ENCODE results near the gene DROSHA. TPM values are rescaled to one million over a fixed set of nuclear protein-coding genes. Genes with fewer than 3 reads are reported as not detected.

DROSHA gene
- total and polyA plus RNA-seq, 2 experiments from 2014 or later, result 25.3 to 40.8 TPM

GRCh38 chr5:31534527-31535046 lies 2.7 kb upstream of the DROSHA start:
- Histone ChIP-seq H3K79me2 (peaks cover 31% of the 10 kb centered on the region), H3K9me2 (replicated peaks; ENCODE audit: insufficient read depth) (no peaks in the 10 kb centered on the region), H3K4me2 (no peak overlapping the region)

GRCh38 chr5:31531543-31531887 lies 378 bp downstream of the DROSHA start:
- Histone ChIP-seq H3K36me3 (replicated peaks; ENCODE audit: insufficient read depth, low read depth) (no peaks in the 10 kb centered on the region), H3K4me2 (peak overlapping the region; percentile 90), H3K27me3 (no peaks in the 10 kb centered on the region), H3K79me2 (peaks cover 34% of the 10 kb centered on the region), H3K4me1 (ENCODE audit: insufficient read depth) (peaks cover 9% of the 10 kb centered on the region), H3K9me3 (ENCODE audit: low read depth) (no peaks in the 10 kb centered on the region), H2AFZ (peak overlapping the region; percentile 80), H3K9me2 (replicated peaks; ENCODE audit: insufficient read depth) (no peaks in the 10 kb centered on the region), H4K20me1 (ENCODE audit: insufficient read depth, poor library complexity, severe bottlenecking) (no peaks in the 10 kb centered on the region), H3K4me3 (peak overlapping the region; percentile 54), H3K27ac (peak overlapping the region; percentile 49)
- TF ChIP-seq EZH2phosphoT487 (IDR thresholded peaks at IDR 0.05; ENCODE audit: low read depth, severe bottlenecking, unreplicated experiment) (no peak), EZH2 (IDR thresholded peaks at IDR 0.05; ENCODE audit: borderline replicate concordance) (no peak), CTCF (IDR thresholded peaks at IDR 0.05; ENCODE audit: poor library complexity) (no peak)
- peak; percentile 64 for DNase-seq (ENCODE audit: low spot score)
- WGBS (ENCODE audit: low lambda C conversion rate, missing lambda C conversion rate), result under 1% methylated on average over 13 of the region's 13 CpGs

More at GRCh38 chr5:31534527-31535046, 2.7 kb upstream of the DROSHA start:
- Histone ChIP-seq H3K9me3 (ENCODE audit: low read depth) (no peaks in the 10 kb centered on the region), H3K27ac (no peak overlapping the region), H3K27me3 (no peaks in the 10 kb centered on the region), H3K4me1 (ENCODE audit: insufficient read depth) (peaks cover 9% of the 10 kb centered on the region), H3K4me3 (no peak overlapping the region), H4K20me1 (ENCODE audit: insufficient read depth, poor library complexity, severe bottlenecking) (no peaks in the 10 kb centered on the region), H3K36me3 (replicated peaks; ENCODE audit: insufficient read depth, low read depth) (no peaks in the 10 kb centered on the region), H2AFZ (no peak overlapping the region)
- TF ChIP-seq EZH2 (IDR thresholded peaks at IDR 0.05; ENCODE audit: borderline replicate concordance), result no peak
- TF ChIP-seq EZH2phosphoT487 (IDR thresholded peaks at IDR 0.05; ENCODE audit: low read depth, severe bottlenecking, unreplicated experiment), result no peak
- TF ChIP-seq CTCF (IDR thresholded peaks at IDR 0.05; ENCODE audit: poor library complexity), result no peak
- 95% methylated on average over 1 of the region's 1 CpG for WGBS (ENCODE audit: low lambda C conversion rate, missing lambda C conversion rate)
- DNase-seq (ENCODE audit: low spot score), result no peak

GRCh38 chr5:31530541-31531265 lies 1.2 kb downstream of the DROSHA start:
- no peaks in the 10 kb centered on the region for H3K36me3 ChIP-seq (replicated peaks; ENCODE audit: insufficient read depth, low read depth)
- peaks cover 34% of the 10 kb centered on the region for H3K79me2 ChIP-seq
- TF ChIP-seq EZH2 (IDR thresholded peaks at IDR 0.05; ENCODE audit: borderline replicate concordance) (no peak), CTCF (IDR thresholded peaks at IDR 0.05; ENCODE audit: poor library complexity) (no peak), EZH2phosphoT487 (IDR thresholded peaks at IDR 0.05; ENCODE audit: low read depth, severe bottlenecking, unreplicated experiment) (no peak)
- peak overlapping the region; percentile 90 for H3K4me2 ChIP-seq
- H4K20me1 ChIP-seq (ENCODE audit: insufficient read depth, poor library complexity, severe bottlenecking), result no peaks in the 10 kb centered on the region
- H3K9me2 ChIP-seq (replicated peaks; ENCODE audit: insufficient read depth), result no peaks in the 10 kb centered on the region
- DNase-seq (ENCODE audit: low spot score), result no peak
- peak overlapping the region; percentile 54 for H3K4me3 ChIP-seq
- H3K4me1 ChIP-seq (ENCODE audit: insufficient read depth), result peaks cover 9% of the 10 kb centered on the region
- no peak overlapping the region for H2AFZ ChIP-seq
- H3K27me3 ChIP-seq, result no peaks in the 10 kb centered on the region
- H3K9me3 ChIP-seq (ENCODE audit: low read depth), result no peaks in the 10 kb centered on the region
- 73% methylated on average over 9 of the region's 9 CpGs for WGBS (ENCODE audit: low lambda C conversion rate, missing lambda C conversion rate)
- no peak overlapping the region for H3K27ac ChIP-seq

Data from hepatocyte (in vitro differentiated cells).